Kidney (tissue), 14 donors: ENCODE measurements around the gene SCAMP2. TPM values are rescaled to one million over a fixed set of nuclear protein-coding genes. Genes with fewer than 3 reads are reported as not detected.

Experiments used
- DNase-seq, 5 donors: peaks; one replicate each; pipeline ENCODE4 v3.0.0-alpha.2; 2013 to 2020
- FAIRE-seq: peaks from 2 replicates; lab custom pipeline; 2012; peaks lifted over from hg19 to GRCh38; lab: Jason Lieb, UNC
- H3K27ac ChIP-seq, 2 donors: one replicate each; pipeline ENCODE4 v1.7.0; 2013; ENCODE audit warnings: low read depth in 2 of 2, low read length in 2 of 2, inconsistent platforms in 1 of 2
- H3K27me3 ChIP-seq: one replicate; pipeline ENCODE4 v1.7.1; 2013; ENCODE audit warnings: low read length, inconsistent platforms; ENCODE audit not compliant: control insufficient read depth, insufficient read depth
- H3K36me3 ChIP-seq, 3 donors: one replicate each; pipeline versions ENCODE4 v1.7.0 to v1.7.1; 2013; ENCODE audit warnings: low read length in 3 of 3, control low read depth in 1 of 3, inconsistent platforms in 1 of 3; ENCODE audit not compliant: insufficient read depth in 3 of 3, control insufficient read depth in 2 of 3
- H3K4me1 ChIP-seq, 3 donors: one replicate each; pipeline versions ENCODE4 v1.7.0 to v1.7.1; 2013; ENCODE audit warnings: low read length in 3 of 3, inconsistent platforms in 1 of 3, low read depth in 1 of 3; ENCODE audit not compliant: control insufficient read depth in 2 of 3, insufficient read depth in 2 of 3
- H3K4me3 ChIP-seq, 3 donors: one replicate each; pipeline versions ENCODE4 v1.7.0 to v1.8.1; 2013; ENCODE audit warnings: low read length in 3 of 3, control low read depth in 1 of 3, inconsistent platforms in 1 of 3
- H3K9ac ChIP-seq, 3 donors: one replicate each; pipeline versions ENCODE4 v1.7.0 to v1.7.1; 2013; ENCODE audit warnings: low read length in 3 of 3, control low read depth in 1 of 3, inconsistent platforms in 1 of 3
- H3K9me3 ChIP-seq, 3 donors: one replicate each; pipeline versions ENCODE4 v1.7.0 to v1.7.1; 2013; ENCODE audit warnings: low read length in 3 of 3, control low read depth in 1 of 3, inconsistent platforms in 1 of 3; ENCODE audit not compliant: control insufficient read depth in 2 of 3, insufficient read depth in 1 of 3
- intact Hi-C: fragments of 100-400 bp; cut with DNase I; formaldehyde crosslinking; loops from one replicate; pipeline ENCODE4 v1.11.1; 2022
- polyA plus RNA-seq: library from polyadenylated mRNA; stranded (reverse); fragments of 350-450 nt; fragmentation: Illumina TruSeq; extraction: RNeasy Lipid Tissue Mini Kit (QIAGEN cat#74804); gene quantifications from one replicate; pipeline ENCODE4 v1.2.3, GENCODE V29; 2014; ENCODE audit warnings: low read depth, low replicate concordance; ENCODE audit not compliant: insufficient read depth
- total RNA-seq: library from RNA; stranded (reverse); fragmentation: NEBNext Ultra II Directional; extraction: Animal tissue kit (Norgen Biotek cat#: 25700); gene quantifications from one replicate; pipeline ENCODE4 v1.2.1, GENCODE V29; 2021
- TF ChIP-seq, protein P1 (sequence below): IDR thresholded peaks from 3 replicates; pipeline ENCODE4 v1.5.1; 2012; ENCODE audit warnings: mild to moderate bottlenecking, moderate library complexity, borderline replicate concordance; ENCODE audit not compliant: insufficient read depth; ENCODE audit errors: extremely low read depth
- donor health status: control.
- donor health status: control.
- donor health status: control.
- donor health status: control.
- donor health status: control.
- donor health status: DM: yes; HTN: yes; CAD: no.
- donor health status: Normal renal cell carcinoma (clear cell type).

SCAMP2 gene
- total and polyA plus RNA-seq, 2 donors from 2014 or later = 87.9 to 102 TPM

DNA sequence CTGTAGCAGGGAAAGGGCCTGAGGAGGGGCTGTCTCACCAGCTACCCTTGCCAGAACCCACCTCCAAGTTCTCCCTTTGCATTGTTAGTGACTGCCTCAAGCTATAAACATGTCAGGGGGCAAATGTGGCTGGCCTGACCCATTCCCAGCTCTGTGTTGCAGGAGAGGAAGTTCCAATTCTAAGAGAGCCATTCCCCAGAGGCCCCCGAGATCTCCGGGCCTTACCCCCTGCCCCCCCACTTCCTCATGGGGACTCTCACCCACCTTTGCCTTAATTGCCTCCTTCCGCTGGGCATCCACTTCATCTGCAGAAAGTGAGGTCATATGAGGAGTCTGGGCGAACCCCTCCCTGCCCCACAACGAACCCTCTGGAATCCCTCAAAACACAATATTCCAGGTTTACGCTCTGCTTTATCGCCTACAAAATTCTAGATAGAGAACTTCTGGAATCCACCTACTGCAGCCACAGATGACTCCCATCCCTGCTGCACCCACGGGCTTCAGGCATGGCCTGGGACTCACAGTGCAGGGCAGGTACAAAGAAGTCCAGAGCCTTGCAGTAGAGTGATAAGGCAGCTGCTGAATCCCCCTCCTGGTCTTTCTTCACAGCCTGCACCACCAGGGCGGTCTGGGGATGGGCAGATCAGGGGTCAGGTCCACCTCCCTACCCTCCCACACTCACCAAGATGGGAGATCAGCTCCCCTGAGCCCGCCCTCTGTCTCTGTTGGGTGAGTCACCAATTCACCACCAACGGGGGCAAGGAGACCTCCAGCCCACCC is 34.2 kb downstream of the SCAMP2 start:
- H3K9ac ChIP-seq = no peak overlapping the region
- H3K9me3 ChIP-seq = no peaks in the 10 kb centered on the region
- TF ChIP-seq, protein P1, sequence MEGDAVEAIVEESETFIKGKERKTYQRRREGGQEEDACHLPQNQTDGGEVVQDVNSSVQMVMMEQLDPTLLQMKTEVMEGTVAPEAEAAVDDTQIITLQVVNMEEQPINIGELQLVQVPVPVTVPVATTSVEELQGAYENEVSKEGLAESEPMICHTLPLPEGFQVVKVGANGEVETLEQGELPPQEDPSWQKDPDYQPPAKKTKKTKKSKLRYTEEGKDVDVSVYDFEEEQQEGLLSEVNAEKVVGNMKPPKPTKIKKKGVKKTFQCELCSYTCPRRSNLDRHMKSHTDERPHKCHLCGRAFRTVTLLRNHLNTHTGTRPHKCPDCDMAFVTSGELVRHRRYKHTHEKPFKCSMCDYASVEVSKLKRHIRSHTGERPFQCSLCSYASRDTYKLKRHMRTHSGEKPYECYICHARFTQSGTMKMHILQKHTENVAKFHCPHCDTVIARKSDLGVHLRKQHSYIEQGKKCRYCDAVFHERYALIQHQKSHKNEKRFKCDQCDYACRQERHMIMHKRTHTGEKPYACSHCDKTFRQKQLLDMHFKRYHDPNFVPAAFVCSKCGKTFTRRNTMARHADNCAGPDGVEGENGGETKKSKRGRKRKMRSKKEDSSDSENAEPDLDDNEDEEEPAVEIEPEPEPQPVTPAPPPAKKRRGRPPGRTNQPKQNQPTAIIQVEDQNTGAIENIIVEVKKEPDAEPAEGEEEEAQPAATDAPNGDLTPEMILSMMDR = no peak
- H3K36me3 ChIP-seq = peaks cover 0 to 11% (median 4%) of the 10 kb centered on the region in 3 donors
- H3K4me1 ChIP-seq = peaks cover 0 to 24% (median 5%) of the 10 kb centered on the region in 3 donors
- H3K27me3 ChIP-seq = no peaks in the 10 kb centered on the region
- intact Hi-C loops = no loop called here
- no peak overlapping the region for H3K27ac ChIP-seq
- no peak for FAIRE-seq
- H3K4me3 ChIP-seq = no peak overlapping the region
- no peak for DNase-seq

DNA sequence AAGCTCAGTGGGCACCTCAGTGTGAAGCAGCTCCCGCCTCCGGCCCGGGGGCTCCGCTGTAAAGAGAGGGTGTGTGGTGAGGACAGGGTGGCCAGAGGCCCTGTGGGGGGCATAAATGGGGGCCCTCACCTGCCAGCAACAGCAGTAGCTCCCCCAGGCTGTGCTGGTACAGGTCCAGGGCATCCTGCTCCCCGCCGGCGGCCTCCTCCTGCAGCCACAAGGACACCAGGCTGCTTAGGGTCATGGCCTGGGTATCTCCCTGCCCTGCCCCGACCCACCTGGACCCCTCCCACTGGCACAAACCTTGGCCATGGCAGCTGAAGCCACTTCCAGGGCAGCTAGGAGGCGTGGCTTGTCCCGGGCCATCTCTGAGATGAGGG is 35.0 kb downstream of the SCAMP2 start:
- H3K9me3 ChIP-seq = no peaks in the 10 kb centered on the region
- TF ChIP-seq, protein P1 = no peak
- no peak overlapping the region for H3K27ac ChIP-seq
- DNase-seq (no peak), FAIRE-seq (no peak)
- H3K36me3 ChIP-seq = peaks cover 0 to 11% (median 4%) of the 10 kb centered on the region in 3 donors
- intact Hi-C loops = no loop called here
- no peak overlapping the region for H3K9ac ChIP-seq
- no peak overlapping the region for H3K4me3 ChIP-seq
- H3K4me1 ChIP-seq = peaks cover 0 to 17% (median 0%) of the 10 kb centered on the region in 3 donors
- H3K27me3 ChIP-seq = no peaks in the 10 kb centered on the region

DNA sequence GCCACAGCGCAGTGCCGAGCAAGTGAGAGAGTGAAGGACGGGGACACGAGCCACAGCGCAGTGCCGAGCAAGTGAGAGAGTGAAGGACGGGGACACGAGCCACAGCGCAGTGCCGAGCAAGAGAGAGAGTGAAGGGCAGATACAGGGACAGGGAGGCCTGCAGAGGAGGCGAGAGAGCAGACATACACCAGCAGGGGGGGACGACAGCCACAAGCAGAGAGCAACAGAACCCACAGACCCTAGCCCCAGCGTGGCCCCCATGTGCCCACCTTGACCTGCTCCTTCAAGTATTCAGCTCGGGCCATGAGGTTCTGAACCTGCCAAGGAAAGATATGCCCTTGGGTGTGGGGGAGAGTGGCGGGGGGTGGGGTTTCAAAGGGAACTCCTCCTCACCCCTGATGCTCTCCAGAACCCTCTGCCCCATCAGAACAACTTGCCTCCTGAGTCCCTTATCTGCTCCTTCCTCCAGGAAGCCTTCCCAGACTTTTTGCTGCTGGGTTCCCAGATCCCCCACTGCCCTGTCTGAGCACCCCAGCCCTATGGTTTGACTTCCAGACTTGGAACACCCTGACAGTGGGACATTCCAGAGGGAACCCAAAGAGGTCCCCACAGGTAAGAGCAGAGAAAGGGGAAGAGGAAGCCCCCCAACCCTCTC is 35.6 kb downstream of the SCAMP2 start:
- Histone ChIP-seq H3K9ac (no peak overlapping the region), H3K4me3 (no peak overlapping the region), H3K4me1 (peaks cover 0 to 17% (median 0%) of the 10 kb centered on the region in 3 donors), H3K27me3 (no peaks in the 10 kb centered on the region), H3K36me3 (peaks cover 0 to 11% (median 4%) of the 10 kb centered on the region in 3 donors), H3K9me3 (no peaks in the 10 kb centered on the region), H3K27ac (no peak overlapping the region)
- TF ChIP-seq, protein P1 = no peak
- FAIRE-seq (no peak), DNase-seq (no peak)
- intact Hi-C loops = no loop called here
